Measurements from ENCODE around the gene TRIM58.

DNA sequence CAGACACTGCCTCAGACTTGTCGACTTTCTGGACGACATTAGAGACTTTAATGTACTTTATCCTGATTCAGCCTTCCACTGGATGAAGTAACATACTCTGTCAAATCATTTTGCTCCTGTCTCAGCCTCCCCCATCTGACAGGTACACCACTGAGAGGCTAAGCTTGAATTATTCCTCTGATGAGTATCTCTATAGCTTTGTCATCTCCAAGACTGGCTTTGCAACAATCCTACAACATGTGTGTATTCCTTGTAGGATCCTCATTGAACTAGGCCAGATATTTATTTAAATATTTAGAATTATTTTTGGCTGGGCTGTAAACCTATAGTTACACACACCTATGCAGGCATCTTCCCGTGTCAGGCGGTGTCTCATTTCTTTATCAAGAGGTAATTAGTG is 1.1 kb upstream of the TRIM58 start:
- TF ChIP-seq POLR2A (IDR thresholded peaks at IDR 0.05): no peak
- TF ChIP-seq, protein P1, sequence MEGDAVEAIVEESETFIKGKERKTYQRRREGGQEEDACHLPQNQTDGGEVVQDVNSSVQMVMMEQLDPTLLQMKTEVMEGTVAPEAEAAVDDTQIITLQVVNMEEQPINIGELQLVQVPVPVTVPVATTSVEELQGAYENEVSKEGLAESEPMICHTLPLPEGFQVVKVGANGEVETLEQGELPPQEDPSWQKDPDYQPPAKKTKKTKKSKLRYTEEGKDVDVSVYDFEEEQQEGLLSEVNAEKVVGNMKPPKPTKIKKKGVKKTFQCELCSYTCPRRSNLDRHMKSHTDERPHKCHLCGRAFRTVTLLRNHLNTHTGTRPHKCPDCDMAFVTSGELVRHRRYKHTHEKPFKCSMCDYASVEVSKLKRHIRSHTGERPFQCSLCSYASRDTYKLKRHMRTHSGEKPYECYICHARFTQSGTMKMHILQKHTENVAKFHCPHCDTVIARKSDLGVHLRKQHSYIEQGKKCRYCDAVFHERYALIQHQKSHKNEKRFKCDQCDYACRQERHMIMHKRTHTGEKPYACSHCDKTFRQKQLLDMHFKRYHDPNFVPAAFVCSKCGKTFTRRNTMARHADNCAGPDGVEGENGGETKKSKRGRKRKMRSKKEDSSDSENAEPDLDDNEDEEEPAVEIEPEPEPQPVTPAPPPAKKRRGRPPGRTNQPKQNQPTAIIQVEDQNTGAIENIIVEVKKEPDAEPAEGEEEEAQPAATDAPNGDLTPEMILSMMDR (IDR thresholded peaks at IDR 0.05): no peak
- no peak for TF ChIP-seq EP300 (IDR thresholded peaks at IDR 0.05; ENCODE audit: low read depth)
